Activated CD8-positive, alpha-beta T cell treated with anti-CD3 and anti-CD28 coated beads for 36 hours (primary cell): ENCODE results near the gene RASGRP3. TPM values are rescaled to one million over a fixed set of nuclear protein-coding genes. Genes with fewer than 3 reads are reported as not detected.
A peak's percentile ranks its signal among the peaks of the same experiment; 100 is the strongest.

Experiments used
- ATAC-seq: fragments of 200-7000 bp; cut with Tn5 transposase; one replicate; pipeline ENCODE4 v1.10.0; 2021; ENCODE audit warnings: mild to moderate bottlenecking, moderate library complexity
- CTCF ChIA-PET: fragments of 350-600 bp; sonication (Branson Sonifier 250); formaldehyde crosslinking; loops from one replicate; lab custom pipeline; 2021; ENCODE audit warnings: antibody characterized with exemption; lab: Charles Lee
- POLR2A ChIA-PET: fragments of 350-600 bp; sonication (Branson Sonifier 250); formaldehyde crosslinking; loops from one replicate; lab custom pipeline; 2021; ENCODE audit warnings: antibody characterized with exemption; lab: Charles Lee
- DNase-seq: peaks from one replicate; pipeline ENCODE4 v3.0.0-alpha.2; 2020
- H3K27ac Mint-ChIP-seq: one replicate; pipeline ENCODE4 v1.8.0; 2021; ENCODE audit warnings: mild to moderate bottlenecking, mixed read lengths
- H3K27me3 Mint-ChIP-seq: one replicate; pipeline ENCODE4 v1.8.0; 2021; ENCODE audit warnings: mixed read lengths
- H3K36me3 Mint-ChIP-seq: one replicate; pipeline ENCODE4 v1.8.0; 2021; ENCODE audit warnings: low read depth, mixed read lengths
- H3K4me1 Mint-ChIP-seq: one replicate; pipeline ENCODE4 v1.8.0; 2021; ENCODE audit warnings: low read depth, mixed read lengths
- H3K4me3 Mint-ChIP-seq: one replicate; pipeline ENCODE4 v1.8.0; 2021; ENCODE audit warnings: mild to moderate bottlenecking, moderate library complexity, mixed read lengths
- H3K9me3 Mint-ChIP-seq: one replicate; pipeline ENCODE4 v1.8.0; 2021; ENCODE audit warnings: mixed read lengths
- CTCF ChIP-seq: fragments of 200-600 bp; IDR thresholded peaks from one replicate; pipeline ENCODE4 v1.8.0; 2022; ENCODE audit warnings: antibody characterized with exemption, mild to moderate bottlenecking
- intact Hi-C: fragments of 100-400 bp; cut with micrococcal nuclease; formaldehyde crosslinking; loops from one replicate; pipeline ENCODE4 v1.10.0; 2022
- total RNA-seq, 2 experiments: library from RNA; stranded (reverse); gene quantifications; one replicate each; pipeline ENCODE4 v1.2.3, GENCODE V29; 2021

RASGRP3 gene
- total RNA-seq, 2 experiments from 2014 or later, result 0.98 to 1.6 TPM

DNA sequence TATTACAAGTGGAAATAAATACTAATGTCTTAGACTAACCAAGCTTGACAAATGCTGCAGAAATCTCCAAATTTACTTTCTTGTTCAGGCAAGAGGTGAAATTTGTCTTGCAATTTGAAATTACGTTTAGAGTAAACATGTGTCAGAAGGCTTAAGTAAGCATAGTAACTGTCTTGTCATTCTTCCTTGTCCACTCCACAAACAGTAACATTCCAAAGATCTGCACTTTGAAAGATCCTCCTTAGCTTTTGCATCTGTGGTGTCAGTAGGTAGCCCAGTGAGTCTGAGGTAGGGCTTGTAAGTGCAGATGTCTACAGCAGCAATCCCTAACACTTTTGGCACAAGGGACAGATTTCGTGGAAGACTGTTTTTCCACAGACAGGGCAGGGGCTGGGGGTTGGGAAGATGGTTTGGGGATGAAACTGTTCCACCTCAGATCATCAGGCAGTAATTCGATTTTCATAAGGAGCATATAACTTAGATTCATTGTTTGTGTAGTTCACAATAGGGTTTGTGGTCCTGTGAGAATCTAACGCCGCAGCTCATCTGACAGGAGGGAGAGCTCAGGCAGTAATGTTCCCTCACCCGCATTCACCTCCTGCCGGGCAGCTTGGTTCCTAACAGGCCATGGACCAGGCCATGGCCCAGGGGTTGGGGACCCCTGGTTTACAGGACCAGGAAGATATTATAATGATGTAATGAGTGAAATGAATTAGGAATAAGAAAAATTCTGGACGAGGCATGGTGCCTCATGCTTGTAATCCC is 18.6 kb downstream of the RASGRP3 start:
- ChIA-PET POLR2A (no interaction called here), CTCF (interaction anchor here (1.0 to 2.3 kb wide), 3 partner anchors 18 to 31 kb away, joined by 3 to 16 read pairs (median 3); partner anchors contain the start of gene RASGRP3)
- no peak for DNase-seq
- H3K4me3 Mint-ChIP-seq, result no peak overlapping the region
- peaks cover 23% of the 10 kb centered on the region for H3K4me1 Mint-ChIP-seq
- peaks cover 12% of the 10 kb centered on the region for H3K27me3 Mint-ChIP-seq
- no peak overlapping the region for H3K27ac Mint-ChIP-seq
- TF ChIP-seq CTCF, result no peak
- H3K9me3 Mint-ChIP-seq, result no peaks in the 10 kb centered on the region
- intact Hi-C loops, result no loop called here
- H3K36me3 Mint-ChIP-seq, result no peaks in the 10 kb centered on the region
- ATAC-seq, result no peak

- Mint-ChIP-seq H3K27me3 (peaks cover 15% of the 10 kb centered on the region), H3K36me3 (no peaks in the 10 kb centered on the region), H3K27ac (no peak overlapping the region), H3K9me3 (no peaks in the 10 kb centered on the region), H3K4me3 (no peak overlapping the region), H3K4me1 (peaks cover 23% of the 10 kb centered on the region)
- DNase-seq (no peak), ATAC-seq (no peak)
- TF ChIP-seq CTCF, result no peak
- ChIA-PET POLR2A (no interaction called here), CTCF (no interaction called here)
- intact Hi-C loops, result no loop called here
Measured at GRCh38 chr2:33495683-33496082, 19.2 kb downstream of the RASGRP3 start.

DNA sequence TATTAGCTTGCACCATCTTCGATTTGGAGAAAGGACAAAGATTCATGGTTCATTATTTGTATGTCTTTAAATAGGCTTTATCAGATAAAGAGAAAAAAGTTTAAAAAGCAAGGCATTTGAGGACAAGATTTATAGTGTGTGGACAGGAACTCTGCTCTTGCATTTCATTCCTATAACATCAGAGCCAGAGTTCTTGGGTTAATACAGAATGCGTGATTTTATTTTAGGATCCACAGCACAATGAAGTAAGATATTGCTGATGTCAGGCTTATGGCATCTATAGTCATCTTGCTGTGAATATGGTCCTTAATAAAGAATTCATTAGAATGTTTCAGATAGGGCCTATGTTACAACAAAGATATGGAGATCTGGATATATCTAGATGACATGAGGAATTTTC is 19.7 kb downstream of the RASGRP3 start:
- DNase-seq (no peak), ATAC-seq (no peak)
- no peaks in the 10 kb centered on the region for H3K36me3 Mint-ChIP-seq
- intact Hi-C loops, result no loop called here
- peaks cover 15% of the 10 kb centered on the region for H3K27me3 Mint-ChIP-seq
- TF ChIP-seq CTCF, result no peak
- H3K4me1 Mint-ChIP-seq, result peaks cover 23% of the 10 kb centered on the region
- H3K9me3 Mint-ChIP-seq, result no peaks in the 10 kb centered on the region
- ChIA-PET POLR2A (no interaction called here), CTCF (no interaction called here)
- H3K27ac Mint-ChIP-seq, result no peak overlapping the region
- H3K4me3 Mint-ChIP-seq, result no peak overlapping the region

DNA sequence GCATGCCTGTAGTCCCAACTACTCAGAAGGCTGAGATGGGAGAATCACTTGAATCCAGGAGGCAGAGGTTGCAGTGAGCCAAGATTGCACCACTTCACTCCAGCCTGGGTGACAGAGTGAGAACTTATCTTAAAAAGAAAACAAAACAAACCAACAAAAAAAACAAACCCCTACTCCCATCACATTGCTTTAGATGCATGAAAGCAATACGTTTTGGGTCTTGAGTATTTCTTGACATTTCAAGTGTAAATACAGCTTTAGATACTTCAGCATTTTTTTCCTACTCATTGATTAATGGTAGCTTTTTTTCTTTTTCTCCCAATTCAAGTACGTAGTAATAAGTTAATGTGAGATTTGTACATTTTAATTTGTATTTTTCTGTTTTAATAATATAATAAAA is 20.3 kb downstream of the RASGRP3 start:
- no peak for TF ChIP-seq CTCF
- ChIA-PET POLR2A (interaction anchor here (1.0 kb wide), 1 partner anchor 21 kb away, joined by 6 read pairs; the partner anchor contains the start of gene RASGRP3), CTCF (no interaction called here)
- no peak overlapping the region for H3K4me3 Mint-ChIP-seq
- ATAC-seq (no peak), DNase-seq (no peak)
- intact Hi-C loops, result no loop called here
- no peaks in the 10 kb centered on the region for H3K36me3 Mint-ChIP-seq
- H3K9me3 Mint-ChIP-seq, result no peaks in the 10 kb centered on the region
- no peak overlapping the region for H3K27ac Mint-ChIP-seq
- peaks cover 23% of the 10 kb centered on the region for H3K4me1 Mint-ChIP-seq
- peaks cover 15% of the 10 kb centered on the region for H3K27me3 Mint-ChIP-seq

- TF ChIP-seq CTCF, result no peak
- DNase-seq (no peak), ATAC-seq (peak; percentile 78)
- Mint-ChIP-seq H3K27ac (no peak overlapping the region), H3K4me1 (peaks cover 23% of the 10 kb centered on the region), H3K36me3 (no peaks in the 10 kb centered on the region), H3K4me3 (no peak overlapping the region), H3K9me3 (no peaks in the 10 kb centered on the region), H3K27me3 (peaks cover 18% of the 10 kb centered on the region)
- ChIA-PET CTCF (no interaction called here), POLR2A (interaction anchor here (1.0 kb wide), 1 partner anchor 21 kb away, joined by 6 read pairs; the partner anchor contains the start of gene RASGRP3)
- intact Hi-C loops, result no loop called here
Measured at GRCh38 chr2:33497221-33497650, 20.8 kb downstream of the RASGRP3 start.
